CD4-positive, alpha-beta memory T cell (primary cell): Measurements from ENCODE around the gene KCNK2. TPM values are rescaled to one million over a fixed set of nuclear protein-coding genes. Genes with fewer than 3 reads are reported as not detected.

ENCODE experiments used
- CTCF ChIA-PET: fragments of 350-600 bp; sonication (Branson Sonifier 250); formaldehyde crosslinking; loops from one replicate; lab custom pipeline; 2021; ENCODE audit warnings: inconsistent platforms; ENCODE audit not compliant: partially characterized antibody; lab: Charles Lee
- POLR2A ChIA-PET: fragments of 350-600 bp; sonication (Branson Sonifier 250); formaldehyde crosslinking; loops from one replicate; lab custom pipeline; 2021; ENCODE audit not compliant: partially characterized antibody; lab: Charles Lee
- DNase-seq, 5 donors: peaks; one replicate each; pipeline versions ENCODE4 v3.0.0 to v3.0.0-alpha.2; 2020 to 2022; ENCODE audit warnings: mixed read lengths in 1 of 5
- H3K27ac ChIP-seq: one replicate; pipeline ENCODE4 v1.7.0; 2013; ENCODE audit warnings: low read depth, low read length
- H3K27me3 ChIP-seq: 2 replicates; pipeline ENCODE4 v1.7.0; 2013; ENCODE audit warnings: mild to moderate bottlenecking, low read length, moderate library complexity; ENCODE audit not compliant: insufficient read depth
- H3K36me3 ChIP-seq: 2 replicates; pipeline ENCODE4 v1.7.0; 2013; ENCODE audit warnings: mild to moderate bottlenecking, low read length, moderate library complexity; ENCODE audit not compliant: insufficient read depth
- H3K4me1 ChIP-seq: 2 replicates; pipeline ENCODE4 v1.7.0; 2013; ENCODE audit warnings: mild to moderate bottlenecking, low read length, moderate library complexity; ENCODE audit not compliant: insufficient read depth
- H3K4me3 ChIP-seq, 2 donors: one replicate each; pipeline ENCODE4 v1.7.0; 2013; ENCODE audit warnings: low read length in 2 of 2, mild to moderate bottlenecking in 1 of 2
- H3K9me3 ChIP-seq, 2 donors: one replicate each; pipeline ENCODE4 v1.7.0; 2013; ENCODE audit warnings: low read length in 2 of 2, control low read depth in 1 of 2; ENCODE audit not compliant: control insufficient read depth in 1 of 2
- H3K27ac Mint-ChIP-seq, 7 donors: one replicate each; pipeline ENCODE4 v1.8.0; 2020 to 2021; ENCODE audit warnings: mixed read lengths in 7 of 7, mild to moderate bottlenecking in 6 of 7, inconsistent platforms in 3 of 7, moderate library complexity in 3 of 7
- H3K27me3 Mint-ChIP-seq, 2 donors: one replicate each; pipeline ENCODE4 v1.8.0; 2020 to 2021; ENCODE audit warnings: mixed read lengths in 2 of 2
- H3K36me3 Mint-ChIP-seq, 2 donors: one replicate each; pipeline ENCODE4 v1.8.0; 2020 to 2021; ENCODE audit warnings: mixed read lengths in 2 of 2, inconsistent platforms in 1 of 2, mild to moderate bottlenecking in 1 of 2
- H3K4me1 Mint-ChIP-seq, 4 donors: one replicate each; pipeline ENCODE4 v1.8.0; 2020 to 2021; ENCODE audit warnings: mixed read lengths in 4 of 4, mild to moderate bottlenecking in 1 of 4
- H3K4me3 Mint-ChIP-seq, 8 donors: one replicate each; pipeline ENCODE4 v1.8.0; 2020 to 2021; ENCODE audit warnings: mixed read lengths in 8 of 8, mild to moderate bottlenecking in 7 of 8, moderate library complexity in 6 of 8, inconsistent platforms in 3 of 8
- H3K9me3 Mint-ChIP-seq, 8 donors: one replicate each; pipeline ENCODE4 v1.8.0; 2020 to 2021; ENCODE audit warnings: mixed read lengths in 8 of 8, mild to moderate bottlenecking in 5 of 8, inconsistent platforms in 3 of 8, moderate library complexity in 1 of 8
- intact Hi-C: fragments of 100-400 bp; cut with micrococcal nuclease; formaldehyde crosslinking; loops from one replicate; pipeline ENCODE4 v1.15.1; 2023
- polyA plus RNA-seq, 2 donors: library from polyadenylated mRNA; unstranded; fragments of 300-500 nt; fragmentation: Illumina TruSeq; gene quantifications; one replicate each; pipeline ENCODE4 v1.2.3, GENCODE V29; 2021
- total RNA-seq, 2 experiments: library from RNA; stranded (reverse); gene quantifications; one replicate each; pipeline ENCODE4 v1.2.3, GENCODE V29; 2021

KCNK2 gene
- total and polyA plus RNA-seq, 4 experiments from 2014 or later: not detected

GRCh38 chr1:215279682-215280081 lies 197.1 kb downstream of the KCNK2 start:
- Histone ChIP-seq H3K36me3 (no peaks in the 10 kb centered on the region), H3K9me3 (no peaks in the 10 kb centered on the region), H3K27me3 (no peaks in the 10 kb centered on the region), H3K27ac (no peak overlapping the region), H3K4me3 (no peak overlapping the region), H3K4me1 (no peaks in the 10 kb centered on the region)
- intact Hi-C loops: no loop called here
- no peaks in the 10 kb centered on the region for H3K27me3 Mint-ChIP-seq
- POLR2A ChIA-PET: no interaction called here
- H3K4me3 Mint-ChIP-seq: no peak overlapping the region
- CTCF ChIA-PET: no interaction called here
- H3K27ac Mint-ChIP-seq: no peak overlapping the region
- no peaks in the 10 kb centered on the region for H3K36me3 Mint-ChIP-seq
- no peak for DNase-seq
- H3K4me1 Mint-ChIP-seq: no peaks in the 10 kb centered on the region
- peaks cover 0 to 6% (median under 1%) of the 10 kb centered on the region in 8 donors for H3K9me3 Mint-ChIP-seq

DNA sequence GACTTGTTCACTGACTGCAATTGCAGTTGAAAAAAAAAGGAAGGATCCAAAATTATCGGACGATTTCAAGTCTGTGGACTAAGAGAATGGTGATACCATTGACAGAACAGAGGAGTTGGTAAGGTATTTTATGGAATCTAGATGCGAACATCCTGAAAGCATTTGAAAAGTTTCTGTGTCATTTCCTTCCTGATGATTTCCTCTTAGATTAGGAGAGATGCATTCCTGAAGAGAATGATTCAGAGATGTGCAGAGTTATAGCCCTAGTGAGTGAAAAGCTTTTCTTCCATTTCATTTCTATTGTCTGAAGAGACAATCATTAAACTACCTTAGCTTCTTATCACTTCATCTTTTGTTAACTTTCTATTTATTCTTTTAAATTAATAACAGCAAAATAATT lies 200.0 kb downstream of the KCNK2 start:
- Mint-ChIP-seq H3K4me3 (no peak overlapping the region), H3K9me3 (peaks cover 0 to 6% (median 0%) of the 10 kb centered on the region in 8 donors), H3K27me3 (no peaks in the 10 kb centered on the region), H3K27ac (no peak overlapping the region), H3K36me3 (no peaks in the 10 kb centered on the region), H3K4me1 (no peaks in the 10 kb centered on the region)
- ChIA-PET POLR2A (no interaction called here), CTCF (no interaction called here)
- DNase-seq: no peak
- Histone ChIP-seq H3K27ac (no peak overlapping the region), H3K9me3 (no peaks in the 10 kb centered on the region), H3K36me3 (no peaks in the 10 kb centered on the region), H3K4me3 (no peak overlapping the region), H3K4me1 (no peaks in the 10 kb centered on the region), H3K27me3 (no peaks in the 10 kb centered on the region)
- intact Hi-C loops: no loop called here

- H3K9me3 Mint-ChIP-seq: peaks cover 0 to 4% (median 0%) of the 10 kb centered on the region in 8 donors
- Histone ChIP-seq H3K27ac (no peak overlapping the region), H3K4me3 (no peak overlapping the region), H3K4me1 (no peaks in the 10 kb centered on the region), H3K36me3 (no peaks in the 10 kb centered on the region), H3K9me3 (no peaks in the 10 kb centered on the region), H3K27me3 (no peaks in the 10 kb centered on the region)
- DNase-seq: no peak
- CTCF ChIA-PET: no interaction called here
- POLR2A ChIA-PET: no interaction called here
- intact Hi-C loops: no loop called here
- no peaks in the 10 kb centered on the region for H3K36me3 Mint-ChIP-seq
- H3K27me3 Mint-ChIP-seq: no peaks in the 10 kb centered on the region
- no peak overlapping the region for H3K27ac Mint-ChIP-seq
- no peaks in the 10 kb centered on the region for H3K4me1 Mint-ChIP-seq
- H3K4me3 Mint-ChIP-seq: no peak overlapping the region
These were observed 202.7 kb downstream of the KCNK2 start for GRCh38 chr1:215285013-215285800.
